IPS DF 6.9 (cell line): ENCODE results near the gene KCNIP2.
"Not testable (repeated sequence)": the region's sequence is repeated elsewhere in the genome, so short reads cannot be mapped to it uniquely, and the experiment has no call there.

Source experiments
- DNase-seq: peaks from one replicate; pipeline ENCODE4 v3.0.0-alpha.2; 2013; ENCODE audit warnings: low read depth, low spot score
- H3K27ac ChIP-seq: one replicate; pipeline ENCODE4 v1.5.1; 2013; ENCODE audit warnings: low read length, control low read depth
- H3K27me3 ChIP-seq: 2 replicates; pipeline ENCODE4 v1.6.1; 2013; ENCODE audit warnings: mild to moderate bottlenecking, low read length; ENCODE audit not compliant: control insufficient read depth, insufficient read depth
- H3K36me3 ChIP-seq: 2 replicates; pipeline ENCODE4 v1.6.1; 2013; ENCODE audit warnings: low read length; ENCODE audit not compliant: control insufficient read depth, insufficient read depth
- H3K4me1 ChIP-seq: 2 replicates; pipeline ENCODE4 v1.6.1; 2013; ENCODE audit warnings: low read length; ENCODE audit not compliant: control insufficient read depth, insufficient read depth
- H3K4me3 ChIP-seq: 2 replicates; pipeline ENCODE4 v1.5.1; 2013; ENCODE audit warnings: mild to moderate bottlenecking, low read length
- H3K9me3 ChIP-seq: 2 replicates; pipeline ENCODE4 v1.6.1; 2013; ENCODE audit warnings: low read length, inconsistent platforms; ENCODE audit not compliant: control insufficient read depth, insufficient read depth
- WGBS: extraction: QIAGEN DNeasy Blood & Tissue Kit; methylation state at CpG from one replicate; pipeline ENCODE4 v1.1.7; 2013; ENCODE audit warnings: mixed read lengths, missing lambda C conversion rate; ENCODE audit not compliant: insufficient read length, insufficient coverage; 5-methylcytosine and 5-hydroxymethylcytosine counted together

KCNIP2 gene

GRCh38 chr10:101812606-101813005, 31.0 kb downstream of the KCNIP2 start:
- no peaks in the 10 kb centered on the region for H3K27me3 ChIP-seq
- H3K27ac ChIP-seq, result no peak overlapping the region
- peaks cover 5% of the 10 kb centered on the region; the same call in 1 of the 2 replicates for H3K36me3 ChIP-seq
- no peak for DNase-seq
- H3K9me3 ChIP-seq, result no peaks in the 10 kb centered on the region
- no CpG with 5 or more reads among the region's 4 CpGs for WGBS
- H3K4me3 ChIP-seq, result no peak overlapping the region
- no peaks in the 10 kb centered on the region; the same call in 1 of the 2 replicates for H3K4me1 ChIP-seq

- Histone ChIP-seq H3K36me3 (peaks cover 11% of the 10 kb centered on the region; the same call in 1 of the 2 replicates), H3K27ac (no peak overlapping the region), H3K27me3 (no peaks in the 10 kb centered on the region), H3K9me3 (no peaks in the 10 kb centered on the region), H3K4me1 (no peaks in the 10 kb centered on the region), H3K4me3 (no peak overlapping the region)
- no peak for DNase-seq
- WGBS, result no CpG with 5 or more reads among the region's 1 CpG
Measured at GRCh38 chr10:101807158-101807557, 36.4 kb downstream of the KCNIP2 start.

- WGBS, result 100% methylated on average over 1 of the region's 4 CpGs
- no peak for DNase-seq
- peaks cover 28% of the 10 kb centered on the region for H3K36me3 ChIP-seq
- H3K4me1 ChIP-seq, result no peaks in the 10 kb centered on the region
- no peak overlapping the region for H3K27ac ChIP-seq
- H3K9me3 ChIP-seq, result no peaks in the 10 kb centered on the region
- no peak overlapping the region for H3K4me3 ChIP-seq
- no peaks in the 10 kb centered on the region for H3K27me3 ChIP-seq
Measured at GRCh38 chr10:101803511-101803910, 40.1 kb downstream of the KCNIP2 start.

GRCh38 chr10:101797403-101798059, 46.1 kb downstream of the KCNIP2 start:
- no peaks in the 10 kb centered on the region for H3K4me1 ChIP-seq
- H3K9me3 ChIP-seq, result no peaks in the 10 kb centered on the region
- no CpG with 5 or more reads among the region's 4 CpGs for whole genome bisulfite sequencing
- H3K27ac ChIP-seq, result no peak overlapping the region
- peaks cover 29% of the 10 kb centered on the region for H3K36me3 ChIP-seq
- no peaks in the 10 kb centered on the region for H3K27me3 ChIP-seq
- DNase-seq, result no peak
- no peak overlapping the region for H3K4me3 ChIP-seq

GRCh38 chr10:101793526-101793925, 50.1 kb downstream of the KCNIP2 start:
- Histone ChIP-seq H3K27ac (no peak overlapping the region), H3K27me3 (no peaks in the 10 kb centered on the region), H3K4me1 (no peaks in the 10 kb centered on the region), H3K36me3 (peaks cover 18% of the 10 kb centered on the region), H3K4me3 (no peak overlapping the region), H3K9me3 (no peaks in the 10 kb centered on the region)
- WGBS, result no CpG with 5 or more reads among the region's 12 CpGs
- DNase-seq, result no peak

- no peak for DNase-seq
- no CpG with 5 or more reads among the region's 7 CpGs for WGBS
- Histone ChIP-seq H3K9me3 (no peaks in the 10 kb centered on the region), H3K4me1 (no peaks in the 10 kb centered on the region), H3K27me3 (no peaks in the 10 kb centered on the region), H3K27ac (no peak overlapping the region), H3K36me3 (peaks cover 22% of the 10 kb centered on the region), H3K4me3 (no peak overlapping the region)
Measured at GRCh38 chr10:101789686-101790085, 53.9 kb downstream of the KCNIP2 start.

- DNase-seq, H3K27ac ChIP-seq, H3K9me3 ChIP-seq, H3K4me1 ChIP-seq, H3K27me3 ChIP-seq, H3K4me3 ChIP-seq: not testable (repeated sequence)
- no CpG with 5 or more reads among the region's 9 CpGs for WGBS
- H3K36me3 ChIP-seq, result peaks cover 22% of the 10 kb centered on the region
Measured at GRCh38 chr10:101789231-101789630, 54.4 kb downstream of the KCNIP2 start.

GRCh38 chr10:101785801-101786200, 57.8 kb downstream of the KCNIP2 start:
- Histone ChIP-seq H3K9me3 (no peaks in the 10 kb centered on the region), H3K27ac (no peak overlapping the region), H3K4me1 (peaks cover 8% of the 10 kb centered on the region), H3K4me3 (no peak overlapping the region), H3K27me3 (no peaks in the 10 kb centered on the region), H3K36me3 (peaks cover 13% of the 10 kb centered on the region)
- DNase-seq, result no peak
- WGBS, result no CpG with 5 or more reads among the region's 2 CpGs

DNA sequence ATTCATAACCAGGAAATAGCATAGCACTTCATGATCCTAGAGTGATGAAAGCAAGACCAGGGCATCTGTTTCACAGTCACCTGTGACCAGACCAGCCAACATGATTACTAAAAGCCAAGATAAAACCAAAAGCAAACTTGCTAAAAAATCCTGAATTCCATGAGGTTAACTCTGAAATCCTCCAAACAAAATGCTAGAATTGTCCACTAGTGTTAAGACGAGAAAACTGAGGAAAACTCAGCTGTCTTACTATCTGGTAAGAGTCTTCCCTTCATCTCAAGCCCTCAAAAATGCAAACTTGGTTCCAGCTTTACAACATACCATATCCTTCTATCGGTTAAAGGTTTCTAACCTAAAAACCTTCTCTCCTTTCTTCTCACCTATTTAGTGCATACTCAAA, 59.0 kb downstream of the KCNIP2 start:
- no CpG with 5 or more reads among the region's 2 CpGs for WGBS
- no peak for DNase-seq
- Histone ChIP-seq H3K36me3 (peaks cover 9% of the 10 kb centered on the region), H3K9me3 (no peaks in the 10 kb centered on the region), H3K27ac (no peak overlapping the region), H3K27me3 (no peaks in the 10 kb centered on the region), H3K4me3 (no peak overlapping the region), H3K4me1 (peaks cover 15% of the 10 kb centered on the region)

DNA sequence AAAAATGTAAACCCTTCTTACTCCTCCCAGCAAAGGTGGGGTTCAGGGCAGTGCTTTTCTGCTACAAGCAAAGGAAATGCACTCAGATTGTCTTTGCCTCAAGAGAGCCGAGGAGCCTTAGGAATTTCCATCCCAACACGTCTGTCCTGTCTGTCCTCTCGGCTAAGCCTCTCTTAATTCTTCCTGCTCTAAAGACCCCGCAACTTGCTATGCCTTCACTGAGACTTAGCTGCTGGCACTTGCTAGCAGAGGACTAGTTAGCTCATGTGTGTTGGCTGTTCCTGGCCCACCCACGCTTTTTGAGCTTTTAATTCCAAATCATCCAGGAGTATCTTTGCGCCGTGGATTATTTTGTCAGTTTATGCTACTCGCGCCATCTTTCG, 59.9 kb downstream of the KCNIP2 start:
- DNase-seq, result no peak
- H3K36me3 ChIP-seq, result peaks cover 8% of the 10 kb centered on the region; the same call in 1 of the 2 replicates

More for the DNA sequence above, 59.9 kb downstream of the KCNIP2 start:
- no CpG with 5 or more reads among the region's 10 CpGs for WGBS
- Histone ChIP-seq H3K9me3 (no peaks in the 10 kb centered on the region), H3K4me3 (peak overlapping the region; percentile 98; the same call in 1 of the 2 replicates), H3K27ac (no peak overlapping the region), H3K27me3 (no peaks in the 10 kb centered on the region), H3K4me1 (peaks cover 15% of the 10 kb centered on the region)
